Measurements from ENCODE around the gene STRIP2.

The STRIP2 gene

DNA sequence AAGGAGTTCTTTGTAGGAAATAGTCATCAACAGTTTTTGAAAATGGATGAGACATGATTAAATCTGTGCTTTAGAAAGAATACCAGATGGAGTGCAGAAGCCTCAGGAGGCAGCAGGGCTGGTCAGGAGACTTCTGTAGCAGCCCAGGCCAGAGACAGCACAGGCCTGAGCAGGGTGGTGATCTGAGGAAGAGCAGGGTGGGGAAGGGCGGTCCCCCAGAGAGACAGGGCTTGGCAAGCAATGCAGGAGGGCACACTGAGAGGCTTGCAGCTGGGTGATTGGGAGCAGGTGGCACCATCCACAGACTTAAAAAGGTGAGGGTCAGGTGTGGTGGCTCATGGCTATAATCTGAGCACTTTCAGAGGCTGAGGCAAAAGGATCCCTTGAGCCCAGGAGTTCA, 63.8 kb downstream of the STRIP2 start:
- TF ChIP-seq, protein P1, sequence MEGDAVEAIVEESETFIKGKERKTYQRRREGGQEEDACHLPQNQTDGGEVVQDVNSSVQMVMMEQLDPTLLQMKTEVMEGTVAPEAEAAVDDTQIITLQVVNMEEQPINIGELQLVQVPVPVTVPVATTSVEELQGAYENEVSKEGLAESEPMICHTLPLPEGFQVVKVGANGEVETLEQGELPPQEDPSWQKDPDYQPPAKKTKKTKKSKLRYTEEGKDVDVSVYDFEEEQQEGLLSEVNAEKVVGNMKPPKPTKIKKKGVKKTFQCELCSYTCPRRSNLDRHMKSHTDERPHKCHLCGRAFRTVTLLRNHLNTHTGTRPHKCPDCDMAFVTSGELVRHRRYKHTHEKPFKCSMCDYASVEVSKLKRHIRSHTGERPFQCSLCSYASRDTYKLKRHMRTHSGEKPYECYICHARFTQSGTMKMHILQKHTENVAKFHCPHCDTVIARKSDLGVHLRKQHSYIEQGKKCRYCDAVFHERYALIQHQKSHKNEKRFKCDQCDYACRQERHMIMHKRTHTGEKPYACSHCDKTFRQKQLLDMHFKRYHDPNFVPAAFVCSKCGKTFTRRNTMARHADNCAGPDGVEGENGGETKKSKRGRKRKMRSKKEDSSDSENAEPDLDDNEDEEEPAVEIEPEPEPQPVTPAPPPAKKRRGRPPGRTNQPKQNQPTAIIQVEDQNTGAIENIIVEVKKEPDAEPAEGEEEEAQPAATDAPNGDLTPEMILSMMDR (IDR thresholded peaks at IDR 0.05): no peak

DNA sequence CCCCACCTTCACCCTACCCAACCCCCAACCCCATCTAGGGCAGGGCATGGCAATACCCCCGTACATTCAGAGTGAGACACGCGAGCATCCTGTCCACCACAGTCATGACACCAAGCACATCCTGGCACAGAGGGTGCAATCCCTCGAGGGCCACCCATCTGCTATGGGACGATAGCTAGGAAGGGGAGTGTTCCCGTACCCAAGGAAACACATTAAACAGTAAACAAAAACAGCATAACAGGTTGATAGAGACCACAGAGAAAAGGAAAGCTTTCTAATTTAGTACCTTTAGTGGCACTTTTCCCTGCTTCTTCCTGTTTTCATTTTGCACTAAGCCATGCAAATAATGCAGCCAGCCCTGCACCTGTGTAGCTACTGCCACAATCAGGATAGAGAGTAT, 65.8 kb downstream of the STRIP2 start:
- TF ChIP-seq, protein P1 (IDR thresholded peaks at IDR 0.05): no peak

DNA sequence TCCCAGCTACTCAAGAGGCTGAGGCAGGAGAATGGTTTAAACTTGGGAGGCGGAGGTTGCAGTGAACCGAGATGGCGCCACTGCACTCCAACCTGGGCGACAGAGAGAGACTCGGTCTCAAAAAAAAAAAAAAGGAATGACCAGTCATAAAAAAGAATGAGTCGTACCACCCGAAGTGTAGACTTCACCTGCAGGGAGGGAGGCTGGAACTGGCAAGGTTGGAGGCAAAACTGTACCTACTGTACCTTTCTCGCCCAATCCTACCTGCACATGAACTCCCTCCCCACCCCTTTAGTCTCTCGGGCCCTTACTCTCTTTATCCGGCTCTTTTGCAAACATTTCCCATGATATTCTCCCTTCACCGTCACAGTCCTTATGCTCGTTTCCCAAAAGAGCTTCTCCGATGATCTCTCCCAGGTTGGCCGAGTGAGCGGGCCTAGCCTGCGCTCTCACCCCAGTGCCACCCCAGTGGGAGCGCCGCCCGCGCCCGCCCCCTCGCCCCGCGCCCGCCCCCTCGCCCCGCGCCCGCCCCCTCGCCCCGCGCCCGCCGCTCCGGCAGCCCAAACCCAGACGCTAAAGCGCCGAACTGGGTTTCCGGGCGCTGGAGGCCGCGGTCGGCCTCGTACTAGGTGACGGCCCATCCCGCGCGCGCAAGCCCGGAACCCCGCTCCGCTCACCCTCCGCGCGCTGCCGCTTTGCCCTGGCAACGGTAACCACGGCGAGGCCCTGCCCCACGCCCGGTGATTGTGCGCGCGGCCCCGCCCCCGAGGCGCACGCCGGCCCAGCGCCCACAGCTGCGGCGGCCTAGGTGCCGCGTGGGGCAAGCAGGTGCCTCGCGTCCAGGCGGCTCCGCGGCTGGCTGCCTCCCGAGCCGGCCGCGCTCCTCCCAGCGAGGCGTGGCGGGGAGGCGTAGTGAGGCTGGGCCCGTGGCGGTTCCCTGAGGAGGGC, 67.8 kb downstream of the STRIP2 start, which contains the start of gene SMKR1:
SMKR1 (plus strand) TSS at position 772 of the 948 bp plus-strand sequence. CDS start 294 bp downstream, outside the sequence.
- TF ChIP-seq, protein P1 (IDR thresholded peaks at IDR 0.05): no peak

DNA sequence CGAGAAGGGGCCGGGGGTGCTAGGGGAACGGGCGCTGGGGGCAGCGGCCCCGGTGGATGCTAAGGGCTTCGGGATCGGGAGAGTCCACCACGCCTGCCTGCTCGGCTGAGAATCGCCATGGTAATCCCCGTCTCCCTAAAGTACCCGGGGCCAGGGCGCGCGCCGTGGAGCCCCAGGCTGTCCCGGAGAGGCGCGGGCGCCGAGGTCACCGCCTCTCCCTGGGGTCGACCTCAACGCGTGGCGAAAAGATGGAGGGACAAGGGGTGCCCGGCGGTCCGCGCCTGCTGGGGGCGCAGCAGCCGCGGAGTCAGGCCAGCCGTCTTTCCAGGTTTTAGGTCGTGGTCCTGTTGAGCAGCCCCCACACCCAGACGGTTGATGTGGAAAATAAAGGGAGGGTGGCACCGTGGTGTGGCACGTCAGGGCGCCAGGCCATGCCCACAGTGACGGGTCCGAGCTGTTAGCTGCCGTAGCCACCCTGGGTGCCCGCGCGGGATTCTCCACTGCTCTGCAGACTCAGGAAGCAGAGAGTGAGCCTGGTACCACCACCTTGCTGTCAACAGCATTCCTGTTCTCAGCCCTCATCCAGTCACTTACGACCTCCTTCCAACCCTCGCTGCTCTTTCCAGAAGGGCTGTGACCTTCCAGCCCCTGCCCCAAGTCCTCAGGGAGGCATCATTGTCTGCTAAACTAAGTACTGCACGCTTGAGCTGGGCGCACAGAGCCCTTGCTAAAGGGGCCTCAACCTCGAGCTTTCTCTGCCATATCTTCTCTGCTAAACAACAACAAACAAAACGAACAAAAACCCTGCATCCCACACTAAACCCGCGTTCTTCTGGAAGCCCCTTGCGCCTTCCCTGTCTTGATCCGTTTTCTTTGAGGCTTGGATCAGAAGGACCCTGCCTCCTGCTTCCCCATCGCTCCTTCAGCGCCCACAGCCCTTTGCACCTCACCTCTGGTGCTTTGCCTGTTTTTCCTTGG, 68.8 kb downstream of the STRIP2 start:
- TF ChIP-seq, protein P1 (IDR thresholded peaks at IDR 0.05): 0 out of 2 replicates have a peak, but pooled peaks have one; percentile 12

DNA sequence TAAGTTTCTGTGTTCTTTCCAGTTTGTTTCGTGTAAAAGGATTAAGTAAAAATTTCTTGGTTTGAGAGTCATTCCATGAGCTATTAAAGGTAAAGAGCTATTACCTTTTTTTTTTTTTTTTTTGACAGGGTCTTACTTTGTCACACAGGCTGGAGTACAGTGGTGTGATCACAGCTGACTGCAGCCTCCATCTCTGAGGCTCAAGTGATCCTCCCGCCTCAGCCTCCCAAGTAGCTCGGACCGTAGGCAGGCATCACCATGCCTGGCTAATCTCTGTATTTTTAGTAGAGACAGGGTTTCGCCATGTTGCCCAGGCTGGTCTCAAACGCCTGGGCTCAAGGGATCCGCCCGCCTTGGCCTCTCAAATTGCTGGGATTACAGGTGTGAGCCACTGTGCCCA, 69.5 kb downstream of the STRIP2 start:
- TF ChIP-seq, protein P1 (IDR thresholded peaks at IDR 0.05): no peak

DNA sequence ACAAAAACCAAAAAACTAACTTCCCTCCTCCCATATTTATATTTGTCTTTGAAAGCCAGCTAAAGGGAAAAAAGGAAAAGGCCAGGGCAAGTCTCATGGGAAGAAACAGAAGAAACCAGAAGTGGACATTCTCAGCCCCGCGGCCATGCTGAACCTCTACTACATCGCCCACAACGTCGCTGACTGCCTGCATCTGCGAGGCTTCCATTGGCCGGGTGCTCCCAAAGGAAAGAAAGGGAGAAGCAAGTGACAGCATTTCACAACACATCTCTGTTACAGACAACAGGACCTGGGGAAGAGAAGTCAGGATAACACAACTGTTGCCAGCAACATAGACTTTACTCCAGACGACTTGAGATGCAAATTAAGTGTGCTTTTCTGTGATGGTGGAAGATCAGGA, 78.0 kb downstream of the STRIP2 start:
- TF ChIP-seq, protein P1 (IDR thresholded peaks at IDR 0.05): no peak

DNA sequence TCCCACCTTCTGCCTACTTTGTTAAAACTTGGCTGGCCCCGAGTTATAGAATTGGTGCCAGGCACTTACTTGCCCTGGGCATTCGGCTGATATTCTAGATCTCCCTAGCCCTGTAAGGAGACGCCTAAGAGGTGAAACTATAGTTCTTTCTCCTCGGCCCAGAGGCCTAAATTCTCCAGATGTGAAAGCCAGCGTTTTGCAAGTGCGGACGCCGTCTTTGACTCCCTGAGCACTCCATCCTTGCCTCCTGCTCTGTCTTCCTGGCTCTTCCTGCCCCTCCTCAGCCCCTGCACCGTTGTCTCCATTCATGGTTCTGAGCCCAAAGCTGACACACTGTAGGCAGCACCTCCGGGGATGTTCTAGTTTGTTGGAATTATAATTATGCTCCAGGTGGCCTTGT, 79.3 kb downstream of the STRIP2 start:
- TF ChIP-seq, protein P1 (IDR thresholded peaks at IDR 0.05): no peak
